Left lung (tissue), 10 donors: ENCODE data around the gene RFX4. TPM values are rescaled to one million over a fixed set of nuclear protein-coding genes. Genes with fewer than 3 reads are reported as not detected.

Experiments
- ATAC-seq: fragments of 200-7000 bp; cut with Tn5 transposase; one replicate; pipeline ENCODE4 v1.9.1; 2020; ENCODE audit warnings: moderate library complexity
- DNase-seq, 4 donors: peaks; one replicate each; pipeline ENCODE4 v3.0.0-alpha.2; 2013 to 2020
- H3K27ac ChIP-seq, 2 donors: fragments of 200-600 bp; sonication (generic) in 1 of 2; one replicate each; pipeline versions ENCODE4 v1.5.0 to v1.8.0; 2020 to 2021
- H3K27me3 ChIP-seq, 2 donors: fragments of 200-600 bp; sonication (generic) in 1 of 2; one replicate each; pipeline versions ENCODE4 v1.5.0 to v1.8.0; 2020 to 2021
- H3K36me3 ChIP-seq, 2 donors: fragments of 200-600 bp; sonication (generic) in 1 of 2; one replicate each; pipeline versions ENCODE4 v1.5.0 to v1.8.0; 2020 to 2021
- H3K4me1 ChIP-seq, 2 donors: fragments of 200-600 bp; one replicate each; pipeline ENCODE4 v1.8.0; 2021
- H3K4me3 ChIP-seq, 2 donors: fragments of 200-600 bp; sonication (generic) in 1 of 2; one replicate each; pipeline versions ENCODE4 v1.5.0 to v1.8.0; 2020 to 2021; ENCODE audit warnings: mild to moderate bottlenecking in 1 of 2
- H3K9me3 ChIP-seq, 2 donors: fragments of 200-600 bp; sonication (generic) in 1 of 2; one replicate each; pipeline versions ENCODE4 v1.5.0 to v1.8.0; 2020 to 2021
- intact Hi-C, 2 donors: fragments of 100-400 bp; cut with DNase I; formaldehyde crosslinking; loops; one replicate each; pipeline versions ENCODE4 v1.11.2 to v1.14.2; 2022
- polyA plus RNA-seq, 6 donors: library from polyadenylated mRNA; unstranded; fragments of 120-200 nt; gene quantifications; one replicate each; pipeline ENCODE4 v1.2.1, GENCODE V29; 2013; ENCODE audit not compliant: insufficient read length in 6 of 6
- total RNA-seq, 2 donors: library from RNA; stranded (reverse); fragmentation: NEBNext Ultra II Directional; extraction: Animal tissue kit (Norgen Biotek cat#: 25700); gene quantifications; one replicate each; pipeline ENCODE4 v1.2.1, GENCODE V29; 2021
- TF ChIP-seq, protein P1 (sequence below), 2 donors: fragments of 200-600 bp; sonication (generic) in 1 of 2; IDR thresholded peaks; one replicate each; pipeline versions ENCODE4 v1.5.0 to v1.8.0; 2021; ENCODE audit warnings: antibody characterized with exemption in 2 of 2
- donor health status: DM: no; HTN: yes; CAD: no.
- donor health status: DM: no; HTN: no; CAD: no.

The RFX4 gene
- total and polyA plus RNA-seq, 8 donors: 0.09 TPM; not detected in 7

DNA sequence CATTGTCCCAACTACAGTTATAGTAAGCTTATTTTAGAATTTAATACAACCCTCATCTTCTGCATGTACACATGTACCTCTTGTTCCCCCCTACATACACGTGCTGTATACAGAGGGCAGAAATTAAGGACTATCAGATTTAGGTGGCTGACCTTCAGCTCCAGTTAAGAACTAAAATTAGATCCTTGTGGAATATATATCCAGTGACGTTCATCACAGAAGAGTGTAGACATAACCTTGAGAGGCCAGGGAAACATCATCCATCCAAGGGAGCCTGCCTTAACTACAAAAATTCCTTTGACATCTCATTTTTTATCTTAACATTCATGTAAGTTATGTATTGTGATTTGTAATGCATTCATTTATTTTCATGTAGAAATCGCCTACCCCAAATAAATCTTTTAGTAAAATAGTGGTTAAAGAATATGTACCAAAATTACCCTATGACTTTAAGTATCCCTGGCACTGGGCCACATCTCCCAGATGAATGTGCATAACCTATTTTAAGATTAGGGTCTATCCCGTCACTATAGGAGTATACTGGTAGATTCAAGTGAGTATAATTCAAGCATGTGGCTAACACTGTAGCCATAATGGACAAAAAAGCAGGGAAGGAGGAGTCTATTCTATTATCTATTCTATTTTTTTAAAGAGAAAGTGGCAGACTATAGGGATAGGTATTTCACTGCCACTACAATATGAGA is 219.2 kb downstream of the RFX4 start:
- H3K4me3 ChIP-seq: no peak overlapping the region
- no peaks in the 10 kb centered on the region for H3K27me3 ChIP-seq
- intact Hi-C loops: no loop called here
- H3K27ac ChIP-seq: no peak overlapping the region
- no peak for ATAC-seq
- no peaks in the 10 kb centered on the region for H3K9me3 ChIP-seq
- TF ChIP-seq, protein P1, sequence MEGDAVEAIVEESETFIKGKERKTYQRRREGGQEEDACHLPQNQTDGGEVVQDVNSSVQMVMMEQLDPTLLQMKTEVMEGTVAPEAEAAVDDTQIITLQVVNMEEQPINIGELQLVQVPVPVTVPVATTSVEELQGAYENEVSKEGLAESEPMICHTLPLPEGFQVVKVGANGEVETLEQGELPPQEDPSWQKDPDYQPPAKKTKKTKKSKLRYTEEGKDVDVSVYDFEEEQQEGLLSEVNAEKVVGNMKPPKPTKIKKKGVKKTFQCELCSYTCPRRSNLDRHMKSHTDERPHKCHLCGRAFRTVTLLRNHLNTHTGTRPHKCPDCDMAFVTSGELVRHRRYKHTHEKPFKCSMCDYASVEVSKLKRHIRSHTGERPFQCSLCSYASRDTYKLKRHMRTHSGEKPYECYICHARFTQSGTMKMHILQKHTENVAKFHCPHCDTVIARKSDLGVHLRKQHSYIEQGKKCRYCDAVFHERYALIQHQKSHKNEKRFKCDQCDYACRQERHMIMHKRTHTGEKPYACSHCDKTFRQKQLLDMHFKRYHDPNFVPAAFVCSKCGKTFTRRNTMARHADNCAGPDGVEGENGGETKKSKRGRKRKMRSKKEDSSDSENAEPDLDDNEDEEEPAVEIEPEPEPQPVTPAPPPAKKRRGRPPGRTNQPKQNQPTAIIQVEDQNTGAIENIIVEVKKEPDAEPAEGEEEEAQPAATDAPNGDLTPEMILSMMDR (IDR thresholded peaks at IDR 0.05): no peak
- DNase-seq: no peak
- no peaks in the 10 kb centered on the region for H3K4me1 ChIP-seq
- peaks cover 0 to 17% of the 10 kb centered on the region in 2 donors for H3K36me3 ChIP-seq

DNA sequence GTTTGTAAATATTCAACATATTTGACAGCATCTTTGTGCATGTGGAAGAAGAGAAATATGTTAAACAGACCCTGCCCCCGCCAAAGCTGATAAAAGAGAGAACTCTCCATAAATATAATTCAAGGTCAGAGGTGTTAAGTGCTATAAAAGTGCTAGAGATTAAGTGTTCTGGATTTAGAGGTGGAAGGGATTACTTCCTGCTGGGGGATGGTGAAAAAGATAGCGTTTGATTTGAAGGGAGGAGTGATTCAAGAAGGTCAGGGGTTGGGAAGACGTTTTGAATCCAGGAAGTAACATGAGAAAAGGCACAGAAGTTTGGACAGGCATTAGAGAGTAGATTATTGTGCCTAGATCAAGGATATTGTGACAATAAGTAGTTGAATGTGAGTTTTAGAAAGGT is 221.9 kb downstream of the RFX4 start:
- DNase-seq (no peak), ATAC-seq (no peak)
- TF ChIP-seq, protein P1 (IDR thresholded peaks at IDR 0.05): no peak
- Histone ChIP-seq H3K27me3 (no peaks in the 10 kb centered on the region), H3K36me3 (peaks cover 0 to 17% of the 10 kb centered on the region in 2 donors), H3K4me3 (no peak overlapping the region), H3K4me1 (no peaks in the 10 kb centered on the region), H3K27ac (no peak overlapping the region), H3K9me3 (no peaks in the 10 kb centered on the region)
- intact Hi-C loops: no loop called here

Other genes with a start within 250 kb of the RFX4 start
- gene POLR3B, start 225.3 kb upstream of the RFX4 start, total RNA-seq: 10 to 100 TPM; 10.9 to 14.1 TPM
- gene POLR3B, start 225.3 kb upstream of the RFX4 start, polyA plus RNA-seq: 10 to 100 TPM; 11.9 to 14.6 (median 13.3) TPM
- gene RIC8B, start 191.7 kb downstream of the RFX4 start, total RNA-seq: 10 to 100 TPM; 14.5 TPM
- gene RIC8B, start 191.7 kb downstream of the RFX4 start, polyA plus RNA-seq: 10 to 100 TPM; 22.7 to 28.0 (median 23.4) TPM